ENCODE results near the gene ACTL6B.

Gene ACTL6B

GRCh38 chr7:100680576-100681271, 24.5 kb upstream of the ACTL6B start:
- no peak for DNase-seq (ENCODE audit: low read depth, low spot score)
- H3K4me3 ChIP-seq (ENCODE audit: low read depth, low read length): no peak overlapping the region
- TF ChIP-seq CTCF (IDR thresholded peaks at IDR 0.05; ENCODE audit: insufficient read depth, low read length, missing control alignments): no peak
- ChIA-PET POLR2A (interaction anchor here (0.7 kb wide), 1 partner anchor 134 kb away, joined by 3 read pairs; no protein-coding TSS in a partner anchor), CTCF (interaction anchor here (0.8 to 9.0 kb wide), 6 partner anchors 10 to 114 kb away, joined by 3 to 180 read pairs (median 5); partner anchors contain the start of genes GIGYF1 and POP7)

- DNase-seq (ENCODE audit: low read depth, low spot score): no peak
- H3K4me3 ChIP-seq (ENCODE audit: low read depth, low read length): no peak overlapping the region
- no peak for TF ChIP-seq CTCF (IDR thresholded peaks at IDR 0.05; ENCODE audit: insufficient read depth, low read length, missing control alignments)
- CTCF ChIA-PET: interaction anchor here (0.8 to 9.0 kb wide), 3 partner anchors 11 to 91 kb away, joined by 3 to 180 read pairs (median 7); partner anchors contain the start of gene GIGYF1
- POLR2A ChIA-PET: interaction anchor here (0.7 kb wide), 1 partner anchor 337 kb away, joined by 3 read pairs; no protein-coding TSS in a partner anchor
These were observed 23.8 kb upstream of the ACTL6B start for GRCh38 chr7:100679927-100680575.

- no peak for DNase-seq (ENCODE audit: low read depth, low spot score)
- no peak overlapping the region for H3K4me3 ChIP-seq (ENCODE audit: low read depth, low read length)
- CTCF ChIA-PET: interaction anchor here (1.3 to 9.0 kb wide), 3 partner anchors 12 to 115 kb away, joined by 6 to 180 read pairs (median 7); partner anchors contain the start of gene GIGYF1
- POLR2A ChIA-PET: interaction anchor here (0.7 kb wide), 1 partner anchor 337 kb away, joined by 3 read pairs; no protein-coding TSS in a partner anchor
- TF ChIP-seq CTCF (IDR thresholded peaks at IDR 0.05; ENCODE audit: insufficient read depth, low read length, missing control alignments): no peak
These were observed 23.1 kb upstream of the ACTL6B start for GRCh38 chr7:100679129-100679926.

GRCh38 chr7:100678291-100678984, 22.2 kb upstream of the ACTL6B start:
- H3K4me3 ChIP-seq (ENCODE audit: low read depth, low read length): no peak overlapping the region
- POLR2A ChIA-PET: interaction anchor here (3.4 kb wide), 1 partner anchor 14 kb away, joined by 13 read pairs; no protein-coding TSS in a partner anchor
- CTCF ChIA-PET: interaction anchor here (0.9 to 9.0 kb wide), 4 partner anchors 13 to 119 kb away, joined by 3 to 180 read pairs (median 4); partner anchors contain the start of genes GIGYF1 and POP7
- no peak for DNase-seq (ENCODE audit: low read depth, low spot score)
- no peak for TF ChIP-seq CTCF (IDR thresholded peaks at IDR 0.05; ENCODE audit: insufficient read depth, low read length, missing control alignments)

- ChIA-PET CTCF (interaction anchor here (0.9 to 9.0 kb wide), 8 partner anchors 14 to 208 kb away, joined by 3 to 180 read pairs (median 5); partner anchors contain the start of genes GIGYF1, POP7 and SLC12A9), POLR2A (interaction anchor here (0.8 to 3.4 kb wide), 3 partner anchors 15 to 75 kb away, joined by 3 to 13 read pairs (median 3); no protein-coding TSS in a partner anchor)
- no peak overlapping the region; the same call in 1 of the 2 replicates for H3K4me3 ChIP-seq (ENCODE audit: low read depth, low read length)
- DNase-seq (ENCODE audit: low read depth, low spot score): no peak
- TF ChIP-seq CTCF (IDR thresholded peaks at IDR 0.05; ENCODE audit: insufficient read depth, low read length, missing control alignments): no peak
These were observed 21.3 kb upstream of the ACTL6B start for GRCh38 chr7:100677308-100678267.
